Breast epithelium (tissue), 3 donors: ENCODE measurements around the gene SLC27A2.

Experiments used
- CTCF ChIP-seq, 3 donors: fragments of 450-650 bp; IDR thresholded peaks; one replicate each; pipeline ENCODE4 v1.5.1; 2016 to 2017; ENCODE audit warnings: antibody characterized with exemption in 3 of 3, mild to moderate bottlenecking in 3 of 3, moderate library complexity in 3 of 3
- POLR2A ChIP-seq: fragments of 450-650 bp; IDR thresholded peaks from one replicate; pipeline ENCODE4 v1.6.1; 2016; ENCODE audit warnings: antibody characterized with exemption, mild to moderate bottlenecking, moderate library complexity

GRCh38 chr15:50146632-50147031, 35.4 kb upstream of the SLC27A2 start:
- TF ChIP-seq CTCF (IDR thresholded peaks at IDR 0.05) (no peak), POLR2A (no peak)
